HCT116 (cell line): Measurements from ENCODE around the gene MTOR. TPM values are rescaled to one million over a fixed set of nuclear protein-coding genes. Genes with fewer than 3 reads are reported as not detected.

ENCODE experiments used
- ATAC-seq: fragments of 200-7000 bp; cut with Tn5 transposase; 2 replicates; pipeline ENCODE4 v1.9.1; 2020; ENCODE audit warnings: mild to moderate bottlenecking, moderate library complexity
- Bru-seq: library from RNA; stranded (reverse); fragments of 400-500 nt; gene quantifications from one replicate; lab custom pipeline; 2021; lab: Mats Ljungman, UMichigan
- BruChase-seq, 2 experiments: library from RNA; stranded (reverse); fragments of 400-500 nt; gene quantifications; one replicate each; lab custom pipeline; 2021; lab: Mats Ljungman, UMichigan
- BruUV-seq: library from RNA; stranded (reverse); fragments of 400-500 nt; replicated peaks from 2 replicates; lab custom pipeline; 2021; lab: Mats Ljungman, UMichigan
- CTCF ChIA-PET: fragments of 300-600 bp; sonication (Branson Sonifier 250); formaldehyde crosslinking; loops from one replicate; lab custom pipeline; 2021; ENCODE audit warnings: antibody characterized with exemption; lab: Charles Lee
- POLR2A ChIA-PET: fragments of 300-600, 350-600 bp; sonication (Branson Sonifier 250); formaldehyde crosslinking; loops from one replicate; lab custom pipeline; 2021; ENCODE audit warnings: antibody characterized with exemption; lab: Charles Lee
- RAD21 ChIA-PET, 2 experiments: fragments of 300-600 bp; sonication (Branson Sonifier 250); formaldehyde crosslinking; loops; one replicate each; lab custom pipeline; 2023; ENCODE audit warnings: low total read pairs in 2 of 2; ENCODE audit not compliant: uncharacterized antibody in 2 of 2, unreplicated experiment in 2 of 2, low non-redundant PET in 1 of 2; lab: Charles Lee
- DNase-seq: peaks from one replicate; pipeline ENCODE4 v3.0.0-alpha.2; 2010; ENCODE audit warnings: low read depth, low spot score
- H2AFZ ChIP-seq: fragments of 200-600 bp; shearing (Covaris generic), sonication (generic); 2 replicates; pipeline ENCODE4 v1.6.1; 2017; ENCODE audit warnings: low read depth, mixed run types, mixed read lengths, antibody characterized with exemption, low read length; ENCODE audit not compliant: poor library complexity, severe bottlenecking
- H3K27ac ChIP-seq: 2 replicates; pipeline ENCODE4 v1.5.1; 2012; ENCODE audit warnings: low read depth, low read length
- H3K27me3 ChIP-seq: fragments of 200-600 bp; sonication (generic); 2 replicates; pipeline ENCODE4 v1.6.1; 2016; ENCODE audit warnings: mixed run types, low read length, mixed read lengths; ENCODE audit not compliant: insufficient read depth
- H3K36me3 ChIP-seq, 2 experiments: fragments of 200-500 bp in 1 of 2; fragments of 200-600 bp in 1 of 2; sonication (Bioruptor generic) in 1 of 2; sonication (generic) in 1 of 2; 2 replicates each; pipeline versions ENCODE4 v1.5.1 to v1.6.1; 2014 to 2016; ENCODE audit warnings: low read length in 2 of 2, inconsistent platforms in 1 of 2, mixed read lengths in 1 of 2, mixed run types in 1 of 2; ENCODE audit not compliant: insufficient read depth in 2 of 2, control insufficient read depth in 1 of 2
- H3K4me1 ChIP-seq, 2 experiments: fragments of 200-600 bp in 1 of 2; sonication (generic) in 1 of 2; 2 replicates each; pipeline versions ENCODE4 v1.5.1 to v1.6.1; 2012 to 2017; ENCODE audit warnings: low read length in 2 of 2, inconsistent platforms in 1 of 2, mild to moderate bottlenecking in 1 of 2, mixed read lengths in 1 of 2, mixed run types in 1 of 2, moderate library complexity in 1 of 2; ENCODE audit not compliant: insufficient read depth in 2 of 2, control insufficient read depth in 1 of 2
- H3K4me2 ChIP-seq: fragments of 200-600 bp; sonication (generic); 2 replicates; pipeline ENCODE4 v1.6.1; 2017; ENCODE audit warnings: mixed run types, low read length, mixed read lengths
- H3K4me3 ChIP-seq, 2 experiments: fragments of 200-600 bp in 1 of 2; sonication (generic) in 1 of 2; replicated peaks in 1 of 2; 2 replicates each; pipeline ENCODE4 v1.5.1; 2011 to 2016; ENCODE audit warnings: low read length in 2 of 2, control low read depth in 1 of 2, low read depth in 1 of 2, mild to moderate bottlenecking in 1 of 2, mixed read lengths in 1 of 2, mixed run types in 1 of 2
- H3K79me2 ChIP-seq: fragments of 200-600 bp; sonication (generic); 2 replicates; pipeline ENCODE4 v1.6.1; 2017; ENCODE audit warnings: mild to moderate bottlenecking, mixed run types, low read length, moderate library complexity, mixed read lengths; ENCODE audit not compliant: insufficient read depth
- H3K9ac ChIP-seq: fragments of 200-600 bp; sonication (generic); 2 replicates; pipeline ENCODE4 v1.6.1; 2016; ENCODE audit warnings: low read length, mixed read lengths
- H3K9me2 ChIP-seq: fragments of 200-600 bp; sonication (generic), shearing (Covaris generic); 2 replicates; pipeline ENCODE4 v1.6.1; 2017; ENCODE audit warnings: mixed run types, mild to moderate bottlenecking, moderate library complexity; ENCODE audit not compliant: insufficient read depth
- H3K9me3 ChIP-seq, 2 experiments: fragments of 200-500 bp in 1 of 2; fragments of 200-600 bp in 1 of 2; sonication (Bioruptor generic) in 1 of 2; sonication (generic) in 1 of 2; 2 replicates each; pipeline ENCODE4 v1.6.1; 2014 to 2017; ENCODE audit warnings: low read length in 2 of 2, mixed read lengths in 2 of 2, inconsistent platforms in 1 of 2, low read depth in 1 of 2, mild to moderate bottlenecking in 1 of 2, mixed run types in 1 of 2, moderate library complexity in 1 of 2; ENCODE audit not compliant: control insufficient read depth in 1 of 2, insufficient read depth in 1 of 2
- H4K20me1 ChIP-seq: fragments of 200-600 bp; sonication (generic), shearing (Covaris generic); 2 replicates; pipeline ENCODE4 v1.6.1; 2017; ENCODE audit warnings: mixed run types, mild to moderate bottlenecking, moderate library complexity; ENCODE audit not compliant: insufficient read depth
- CEBPB ChIP-seq: IDR thresholded peaks from 2 replicates; pipeline ENCODE4 v1.6.1; 2012; ENCODE audit warnings: low read depth
- EGR1 ChIP-seq: IDR thresholded peaks from 2 replicates; pipeline ENCODE4 v1.6.1; 2012; ENCODE audit warnings: low read depth
- ELF1 ChIP-seq: IDR thresholded peaks from 2 replicates; pipeline ENCODE4 v1.6.1; 2012; ENCODE audit warnings: low read depth, borderline replicate concordance
- EZH2phosphoT487 ChIP-seq: fragments of 200-600 bp; IDR thresholded peaks from 2 replicates; pipeline ENCODE4 v1.6.1; 2018; ENCODE audit warnings: antibody characterized with exemption, borderline replicate concordance
- FOSL1 ChIP-seq: IDR thresholded peaks from 2 replicates; pipeline ENCODE4 v1.6.1; 2012; ENCODE audit warnings: low read depth
- POLR2AphosphoS5 ChIP-seq: IDR thresholded peaks from 2 replicates; pipeline ENCODE4 v1.6.1; 2011; ENCODE audit warnings: mild to moderate bottlenecking, low read depth, low read length, moderate library complexity
- RAD21 ChIP-seq: IDR thresholded peaks from 2 replicates; pipeline ENCODE4 v1.6.1; 2012; ENCODE audit warnings: low read depth, mild to moderate bottlenecking
- SIN3A ChIP-seq: IDR thresholded peaks from 2 replicates; pipeline ENCODE4 v1.6.1; 2012; ENCODE audit warnings: low read depth
- SRF ChIP-seq: IDR thresholded peaks from 2 replicates; pipeline ENCODE4 v1.6.1; 2012; ENCODE audit warnings: low read depth
- TCF7L2 ChIP-seq: IDR thresholded peaks from 2 replicates; pipeline ENCODE4 v1.7.0; 2011; ENCODE audit warnings: borderline replicate concordance, inconsistent platforms; ENCODE audit not compliant: insufficient read depth, insufficient read length; ENCODE audit errors: extremely low read depth
- YY1 ChIP-seq: IDR thresholded peaks from 2 replicates; pipeline ENCODE4 v1.6.1; 2011; ENCODE audit warnings: low read length, low read depth, moderate library complexity, mild to moderate bottlenecking; ENCODE audit not compliant: insufficient replicate concordance; ENCODE audit errors: extremely low read depth
- ZFX ChIP-seq: fragments of 450-650 bp; IDR thresholded peaks from 2 replicates; pipeline ENCODE4 v1.6.1; 2017
- ZNF274 ChIP-seq: fragments of 200-500 bp; sonication (Bioruptor generic); IDR thresholded peaks from 2 replicates; pipeline ENCODE4 v1.6.1; 2014; ENCODE audit warnings: mild to moderate bottlenecking, low read depth, low read length, inconsistent platforms
- intact Hi-C: fragments of 100-400 bp; cut with micrococcal nuclease; formaldehyde crosslinking; loops from 2 replicates; pipeline ENCODE4 v1.10.0; 2022
- long read RNA-seq: library from polyadenylated mRNA; unstranded; transcript quantifications from one replicate; pipeline ENCODE4 v2.0.0, GENCODE V29; 2021; ENCODE audit not compliant: unreplicated experiment
- polyA plus RNA-seq: library from polyadenylated mRNA; unstranded; fragments of >200 nt; gene quantifications from 2 replicates; pipeline ENCODE4 v1.2.1, GENCODE V29; 2012; ENCODE audit warnings: missing spikeins
- total RNA-seq: library from RNA; stranded (reverse); gene quantifications from one replicate; pipeline ENCODE4 v1.2.1, GENCODE V29; 2021; ENCODE audit not compliant: unreplicated experiment
- TF ChIP-seq, protein P1 (sequence below): IDR thresholded peaks from 2 replicates; pipeline ENCODE4 v1.6.1; 2011; ENCODE audit warnings: mild to moderate bottlenecking, low read length, moderate library complexity; ENCODE audit not compliant: insufficient replicate concordance; ENCODE audit errors: extremely low read depth
- TF ChIP-seq, protein P2 (sequence below): IDR thresholded peaks from 2 replicates; pipeline ENCODE4 v1.6.1; 2012
- TF ChIP-seq, protein P3 (sequence below), 3 experiments: fragments of 200-600 bp in 1 of 3; sonication (generic) in 1 of 3; IDR thresholded peaks in 2 of 3; conservative IDR thresholded peaks in 1 of 3; 2 replicates each; pipeline ENCODE4 v1.5.1; 2012 to 2017; ENCODE audit warnings: low read depth in 2 of 3, low read length in 2 of 3, antibody characterized with exemption in 1 of 3, borderline replicate concordance in 1 of 3, control low read depth in 1 of 3, mild to moderate bottlenecking in 1 of 3, mixed read lengths in 1 of 3, mixed run types in 1 of 3, moderate library complexity in 1 of 3; ENCODE audit not compliant: insufficient read depth in 1 of 3
- TF ChIP-seq, protein P4 (sequence below): IDR thresholded peaks from 2 replicates; pipeline ENCODE4 v1.6.1; 2012

Gene MTOR
- total RNA-seq: 42.2 TPM
- polyA plus RNA-seq: 26.3 and 27.8 TPM in 2 replicates
- Bru-seq, nascent RNA: percentile 69 among the genes with signal in this experiment
- BruChase-seq, experiment 1, labeled RNA remaining after a 6-hour chase: percentile 75 among the genes with signal in this experiment
- percentile 66 among the genes with signal in this experiment for BruChase-seq, experiment 2, labeled RNA remaining after a 2-hour chase
- long read RNA-seq, full-length matches to known transcripts: 6 of 54 reads
- long read RNA-seq, partial matches to known transcripts: 36 of 54 reads
- long read RNA-seq, other reads (novel, unspliced or antisense): 12 of 54 reads

DNA sequence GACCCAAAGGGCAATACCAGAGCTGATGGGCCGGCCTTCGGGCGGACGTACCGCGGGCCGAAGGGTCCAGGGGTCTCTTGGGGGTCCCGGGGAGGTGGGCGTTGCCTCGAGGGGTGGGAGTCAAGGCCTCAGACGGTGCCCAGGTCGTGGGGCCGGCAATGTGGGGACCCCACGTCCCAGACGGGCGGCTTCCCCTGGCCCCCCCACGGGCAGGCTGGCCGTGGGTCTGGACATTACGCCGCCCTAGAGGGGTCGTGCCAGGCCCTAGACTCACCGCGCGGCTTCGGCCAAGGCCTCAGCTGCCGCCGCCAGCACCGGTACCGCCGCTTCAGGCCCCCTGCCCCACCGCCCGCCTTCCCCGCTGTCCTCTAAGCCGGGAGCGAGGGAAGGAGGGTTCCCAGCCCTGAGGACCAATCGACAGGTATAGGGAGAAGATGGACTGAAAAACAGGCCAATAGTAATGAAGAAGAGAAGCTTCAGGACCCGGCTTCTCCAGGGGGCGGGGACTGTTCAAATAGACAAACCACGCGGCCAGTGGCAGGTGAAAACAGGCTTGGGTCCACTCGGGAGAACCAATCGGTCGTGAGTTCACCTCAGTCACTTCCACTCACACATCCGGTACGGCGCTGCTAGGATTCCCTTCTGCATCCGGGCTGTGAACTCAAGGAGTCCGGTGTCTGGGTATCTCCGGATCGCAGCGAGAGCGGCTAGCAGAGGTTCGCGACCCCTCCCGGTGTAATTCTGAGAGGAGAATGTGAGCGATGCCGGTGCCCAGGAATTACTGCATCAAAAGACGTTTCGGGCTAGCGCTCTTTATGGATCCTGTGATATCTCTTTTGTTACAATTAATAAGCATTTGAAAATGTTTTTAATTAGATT lies at the start of gene MTOR:
MTOR (minus strand) TSS at position 381 of the 879 bp plus-strand sequence. CDS start 3,142 bp downstream, outside the sequence.
- Histone ChIP-seq H3K36me3 (peaks cover 10 to 18% of the 10 kb centered on the region in 2 experiments; a peak in 3 of 4 replicates), H3K27me3 (no peaks in the 10 kb centered on the region), H3K9me2 (no peaks in the 10 kb centered on the region), H3K79me2 (peaks cover 25% of the 10 kb centered on the region), H3K9ac (peak within 1 kb of the TSS; percentile 95), H4K20me1 (no peaks in the 10 kb centered on the region), H3K4me3 (peak within 1 kb of the TSS; percentile 95 to 98), H3K27ac (peak within 1 kb of the TSS; percentile 60), H3K4me1 (peaks cover 3 to 11% of the 10 kb centered on the region in 2 experiments; a peak in 2 of 4 replicates), H3K9me3 (no peaks in the 10 kb centered on the region), H2AFZ (peak within 1 kb of the TSS; percentile 87), H3K4me2 (peak within 1 kb of the TSS; percentile 96)
- no TSS peak for BruUV-seq
- CTCF ChIA-PET: interaction anchor here (1.1 to 2.2 kb wide), 4 partner anchors 21 to 384 kb away, joined by 3 to 9 read pairs (median 5); no protein-coding TSS in a partner anchor
- POLR2A ChIA-PET: interaction anchor here (0.5 to 2.0 kb wide), 6 partner anchors 10 to 391 kb away, joined by 3 to 11 read pairs (median 4); partner anchors contain the start of genes EXOSC10 and UBIAD1
- DNase-seq (peak; percentile 100), ATAC-seq (peak; percentile 97)
- RAD21 ChIA-PET: interaction anchor here in 1 of 2 experiments (1.1 kb wide), 1 partner anchor 391 kb away, joined by 3 read pairs; no protein-coding TSS in a partner anchor
- intact Hi-C loops: loop anchor here (5.0 kb wide), 1 partner anchor 215 kb away; the partner anchor contains the start of gene DISP3
- peak; percentile 87 for TF ChIP-seq POLR2AphosphoS5
- TF ChIP-seq, protein P1, sequence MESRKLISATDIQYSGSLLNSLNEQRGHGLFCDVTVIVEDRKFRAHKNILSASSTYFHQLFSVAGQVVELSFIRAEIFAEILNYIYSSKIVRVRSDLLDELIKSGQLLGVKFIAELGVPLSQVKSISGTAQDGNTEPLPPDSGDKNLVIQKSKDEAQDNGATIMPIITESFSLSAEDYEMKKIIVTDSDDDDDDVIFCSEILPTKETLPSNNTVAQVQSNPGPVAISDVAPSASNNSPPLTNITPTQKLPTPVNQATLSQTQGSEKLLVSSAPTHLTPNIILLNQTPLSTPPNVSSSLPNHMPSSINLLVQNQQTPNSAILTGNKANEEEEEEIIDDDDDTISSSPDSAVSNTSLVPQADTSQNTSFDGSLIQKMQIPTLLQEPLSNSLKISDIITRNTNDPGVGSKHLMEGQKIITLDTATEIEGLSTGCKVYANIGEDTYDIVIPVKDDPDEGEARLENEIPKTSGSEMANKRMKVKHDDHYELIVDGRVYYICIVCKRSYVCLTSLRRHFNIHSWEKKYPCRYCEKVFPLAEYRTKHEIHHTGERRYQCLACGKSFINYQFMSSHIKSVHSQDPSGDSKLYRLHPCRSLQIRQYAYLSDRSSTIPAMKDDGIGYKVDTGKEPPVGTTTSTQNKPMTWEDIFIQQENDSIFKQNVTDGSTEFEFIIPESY: no peak
- TF ChIP-seq, protein P2, sequence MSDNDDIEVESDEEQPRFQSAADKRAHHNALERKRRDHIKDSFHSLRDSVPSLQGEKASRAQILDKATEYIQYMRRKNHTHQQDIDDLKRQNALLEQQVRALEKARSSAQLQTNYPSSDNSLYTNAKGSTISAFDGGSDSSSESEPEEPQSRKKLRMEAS: peak; percentile 82
- no peak for TF ChIP-seq RAD21
- TF ChIP-seq ZNF274: no peak
- peak; percentile 80; the same call in 1 of the 2 replicates for TF ChIP-seq SRF
- TF ChIP-seq CEBPB: no peak
- peak; percentile 52; the same call in 1 of the 2 replicates for TF ChIP-seq ZFX
- TF ChIP-seq YY1: peak; percentile 80
- TF ChIP-seq EGR1: no peak
- TF ChIP-seq TCF7L2: peak; percentile 42
- TF ChIP-seq, protein P3, sequence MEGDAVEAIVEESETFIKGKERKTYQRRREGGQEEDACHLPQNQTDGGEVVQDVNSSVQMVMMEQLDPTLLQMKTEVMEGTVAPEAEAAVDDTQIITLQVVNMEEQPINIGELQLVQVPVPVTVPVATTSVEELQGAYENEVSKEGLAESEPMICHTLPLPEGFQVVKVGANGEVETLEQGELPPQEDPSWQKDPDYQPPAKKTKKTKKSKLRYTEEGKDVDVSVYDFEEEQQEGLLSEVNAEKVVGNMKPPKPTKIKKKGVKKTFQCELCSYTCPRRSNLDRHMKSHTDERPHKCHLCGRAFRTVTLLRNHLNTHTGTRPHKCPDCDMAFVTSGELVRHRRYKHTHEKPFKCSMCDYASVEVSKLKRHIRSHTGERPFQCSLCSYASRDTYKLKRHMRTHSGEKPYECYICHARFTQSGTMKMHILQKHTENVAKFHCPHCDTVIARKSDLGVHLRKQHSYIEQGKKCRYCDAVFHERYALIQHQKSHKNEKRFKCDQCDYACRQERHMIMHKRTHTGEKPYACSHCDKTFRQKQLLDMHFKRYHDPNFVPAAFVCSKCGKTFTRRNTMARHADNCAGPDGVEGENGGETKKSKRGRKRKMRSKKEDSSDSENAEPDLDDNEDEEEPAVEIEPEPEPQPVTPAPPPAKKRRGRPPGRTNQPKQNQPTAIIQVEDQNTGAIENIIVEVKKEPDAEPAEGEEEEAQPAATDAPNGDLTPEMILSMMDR (IDR thresholded peaks at IDR 0.05 in 2 of 3, conservative IDR thresholded peaks at IDR 0.05 in 1 of 3; ENCODE audit: borderline replicate concordance in 1 of 3, insufficient read depth in 1 of 3, low read depth in 2 of 3, low read length in 2 of 3): peak in 2 of 3 experiments; percentile 23 to 29; a peak in 2 of 6 replicates
- no peak for TF ChIP-seq EZH2phosphoT487
- TF ChIP-seq, protein P4, sequence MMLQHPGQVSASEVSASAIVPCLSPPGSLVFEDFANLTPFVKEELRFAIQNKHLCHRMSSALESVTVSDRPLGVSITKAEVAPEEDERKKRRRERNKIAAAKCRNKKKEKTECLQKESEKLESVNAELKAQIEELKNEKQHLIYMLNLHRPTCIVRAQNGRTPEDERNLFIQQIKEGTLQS: no peak
- no peak for TF ChIP-seq SIN3A
- no peak; the same call in 1 of the 2 replicates for TF ChIP-seq ELF1
- no peak for TF ChIP-seq FOSL1
